Stimulated activated CD4-positive, alpha-beta T cell treated with anti-CD3 and anti-CD28 coated beads, Interleukin-12 subunit alpha, Interleukin-12 subunit beta, amount 100 ng/mL, for 48 hours (primary cell): ENCODE results near the gene LRP3.
"Not testable (repeated sequence)": the region's sequence is repeated elsewhere in the genome, so short reads cannot be mapped to it uniquely, and the experiment has no call there.

Source experiments
- DNase-seq, 3 donors: peaks; one replicate each; pipeline ENCODE4 v3.0.0-alpha.2; 2020; ENCODE audit warnings: low read depth in 2 of 3, low spot score in 1 of 3

LRP3 gene

GRCh38 chr19:33193865-33194362 lies at the start of gene LRP3:
TSS of gene LRP3 (plus strand) at chr19:33194330. CDS start at chr19:33194786, 456 bp downstream.
- DNase-seq = no peak

- no peak for DNase-seq
These were observed 47.9 kb upstream of the LRP3 start for GRCh38 chr19:33146209-33146608.

- DNase-seq = no peak
These were observed 46.6 kb upstream of the LRP3 start for GRCh38 chr19:33147538-33147937.

GRCh38 chr19:33150852-33151518 lies 43.1 kb upstream of the LRP3 start:
- DNase-seq = no peak

- DNase-seq = no peak
These were observed 42.0 kb upstream of the LRP3 start for GRCh38 chr19:33152176-33152575.

- not testable (repeated sequence) for DNase-seq
These were observed 41.5 kb upstream of the LRP3 start for GRCh38 chr19:33152625-33153024.

- DNase-seq = not testable (repeated sequence)
These were observed 39.8 kb upstream of the LRP3 start for GRCh38 chr19:33154313-33154712.

- no peak for DNase-seq
These were observed 37.8 kb upstream of the LRP3 start for GRCh38 chr19:33156334-33156733.

GRCh38 chr19:33157906-33158305 lies 36.2 kb upstream of the LRP3 start:
- DNase-seq = no peak

- no peak for DNase-seq
These were observed 35.8 kb upstream of the LRP3 start for GRCh38 chr19:33158365-33158764.

- no peak for DNase-seq
These were observed 35.0 kb upstream of the LRP3 start for GRCh38 chr19:33159149-33159548.

GRCh38 chr19:33159893-33160292 lies 34.2 kb upstream of the LRP3 start:
- no peak for DNase-seq

- DNase-seq = no peak
These were observed 32.9 kb upstream of the LRP3 start for GRCh38 chr19:33161201-33161600.

- no peak for DNase-seq
These were observed 30.6 kb upstream of the LRP3 start for GRCh38 chr19:33163481-33163880.

GRCh38 chr19:33166037-33166436 lies 28.1 kb upstream of the LRP3 start:
- DNase-seq = not testable (repeated sequence)

- DNase-seq = no peak
These were observed 26.7 kb upstream of the LRP3 start for GRCh38 chr19:33167438-33167837.

- no peak for DNase-seq
These were observed 25.6 kb upstream of the LRP3 start for GRCh38 chr19:33168528-33168927.

GRCh38 chr19:33171222-33171795 lies 22.8 kb upstream of the LRP3 start:
- no peak for DNase-seq

GRCh38 chr19:33171916-33172359 lies 22.2 kb upstream of the LRP3 start:
- DNase-seq = no peak

- no peak for DNase-seq
These were observed 19.9 kb upstream of the LRP3 start for GRCh38 chr19:33174186-33174585.

- DNase-seq = no peak
These were observed 18.9 kb upstream of the LRP3 start for GRCh38 chr19:33175156-33175782.
